Measurements from ENCODE around the gene PRDX4.

Gene PRDX4

DNA sequence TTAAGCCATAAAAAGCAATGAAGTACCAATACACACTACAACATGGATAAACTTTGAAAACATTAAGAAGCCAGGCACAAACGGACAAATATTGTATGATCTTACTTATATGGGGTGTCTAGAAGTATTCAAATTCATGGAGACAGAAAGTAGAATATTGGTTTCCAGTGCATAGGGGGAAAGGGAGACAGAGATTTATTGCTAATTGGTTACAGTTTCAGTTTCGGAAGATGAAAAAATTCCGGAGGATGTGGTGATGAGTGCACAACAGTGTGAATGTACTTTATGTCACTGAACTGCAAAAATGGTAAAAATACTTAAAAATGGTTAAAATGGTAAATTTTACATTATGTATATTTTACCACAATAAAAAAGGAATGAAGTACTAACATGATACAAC is 5.1 kb upstream of the PRDX4 start:
- TF ChIP-seq EZH2phosphoT487 (IDR thresholded peaks at IDR 0.05; ENCODE audit: low read length) (no peak), EZH2 (optimal IDR thresholded peaks at IDR 0.05; ENCODE audit: low read depth, low read length) (no peak)
- TF ChIP-seq, protein P1, sequence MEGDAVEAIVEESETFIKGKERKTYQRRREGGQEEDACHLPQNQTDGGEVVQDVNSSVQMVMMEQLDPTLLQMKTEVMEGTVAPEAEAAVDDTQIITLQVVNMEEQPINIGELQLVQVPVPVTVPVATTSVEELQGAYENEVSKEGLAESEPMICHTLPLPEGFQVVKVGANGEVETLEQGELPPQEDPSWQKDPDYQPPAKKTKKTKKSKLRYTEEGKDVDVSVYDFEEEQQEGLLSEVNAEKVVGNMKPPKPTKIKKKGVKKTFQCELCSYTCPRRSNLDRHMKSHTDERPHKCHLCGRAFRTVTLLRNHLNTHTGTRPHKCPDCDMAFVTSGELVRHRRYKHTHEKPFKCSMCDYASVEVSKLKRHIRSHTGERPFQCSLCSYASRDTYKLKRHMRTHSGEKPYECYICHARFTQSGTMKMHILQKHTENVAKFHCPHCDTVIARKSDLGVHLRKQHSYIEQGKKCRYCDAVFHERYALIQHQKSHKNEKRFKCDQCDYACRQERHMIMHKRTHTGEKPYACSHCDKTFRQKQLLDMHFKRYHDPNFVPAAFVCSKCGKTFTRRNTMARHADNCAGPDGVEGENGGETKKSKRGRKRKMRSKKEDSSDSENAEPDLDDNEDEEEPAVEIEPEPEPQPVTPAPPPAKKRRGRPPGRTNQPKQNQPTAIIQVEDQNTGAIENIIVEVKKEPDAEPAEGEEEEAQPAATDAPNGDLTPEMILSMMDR (IDR thresholded peaks at IDR 0.05; ENCODE audit: low read length) = no peak
- no peak overlapping the region for H3K27ac ChIP-seq (ENCODE audit: low read length)
- H3K36me3 ChIP-seq (replicated peaks; ENCODE audit: insufficient read depth, low read length) = no peaks in the 10 kb centered on the region
- no peaks in the 10 kb centered on the region for H3K27me3 ChIP-seq (replicated peaks; ENCODE audit: insufficient read depth, low read length)
- H2AFZ ChIP-seq (ENCODE audit: low read length) = no peak overlapping the region
- H3K4me3 ChIP-seq (ENCODE audit: low read length) = no peak overlapping the region
- no peaks in the 10 kb centered on the region for H3K9me3 ChIP-seq (replicated peaks; ENCODE audit: insufficient read depth, low read length)
- H4K20me1 ChIP-seq (ENCODE audit: insufficient read depth, low read length) = no peaks in the 10 kb centered on the region
- peak; percentile 38 for DNase-seq
- H3K79me2 ChIP-seq (ENCODE audit: low read length) = no peaks in the 10 kb centered on the region
- no peak overlapping the region for H3K9ac ChIP-seq (ENCODE audit: low read length)
- H3K9me2 ChIP-seq (replicated peaks; ENCODE audit: insufficient read depth, low read length) = no peaks in the 10 kb centered on the region
- H3K4me1 ChIP-seq (ENCODE audit: low read length) = peaks cover 9% of the 10 kb centered on the region
- no peaks in the 10 kb centered on the region for H3F3A ChIP-seq (ENCODE audit: insufficient read depth, low read length)
- no peak overlapping the region for H3K4me2 ChIP-seq (ENCODE audit: low read depth, low read length)

DNA sequence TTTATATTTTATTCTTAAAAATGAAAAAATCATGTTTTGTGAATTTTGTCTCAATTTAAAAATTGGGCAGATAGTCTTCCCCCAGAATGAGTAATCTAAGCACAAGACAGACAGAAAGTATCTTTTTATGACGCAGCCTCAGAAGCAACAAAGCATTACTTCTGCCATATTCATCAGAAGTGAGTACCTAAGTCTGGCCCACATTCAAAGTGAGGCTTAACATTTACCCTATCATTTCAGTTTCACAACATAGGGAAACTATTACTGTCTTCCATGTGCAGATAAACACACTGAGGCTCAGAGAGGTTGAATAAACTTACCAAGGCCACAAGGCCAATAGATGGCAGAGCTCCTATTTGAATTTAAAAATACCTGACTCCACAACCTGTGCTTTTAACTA is 4.4 kb upstream of the PRDX4 start:
- Histone ChIP-seq H3F3A (ENCODE audit: insufficient read depth, low read length) (no peaks in the 10 kb centered on the region), H3K4me3 (ENCODE audit: low read length) (no peak overlapping the region), H3K79me2 (ENCODE audit: low read length) (no peaks in the 10 kb centered on the region), H3K27ac (ENCODE audit: low read length) (no peak overlapping the region), H3K36me3 (replicated peaks; ENCODE audit: insufficient read depth, low read length) (no peaks in the 10 kb centered on the region), H3K4me2 (ENCODE audit: low read depth, low read length) (no peak overlapping the region), H3K9ac (ENCODE audit: low read length) (no peak overlapping the region), H3K4me1 (ENCODE audit: low read length) (peaks cover 9% of the 10 kb centered on the region), H3K9me3 (replicated peaks; ENCODE audit: insufficient read depth, low read length) (no peaks in the 10 kb centered on the region), H3K27me3 (replicated peaks; ENCODE audit: insufficient read depth, low read length) (no peaks in the 10 kb centered on the region), H2AFZ (ENCODE audit: low read length) (no peak overlapping the region), H3K9me2 (replicated peaks; ENCODE audit: insufficient read depth, low read length) (no peaks in the 10 kb centered on the region), H4K20me1 (ENCODE audit: insufficient read depth, low read length) (no peaks in the 10 kb centered on the region)
- DNase-seq = no peak
- TF ChIP-seq EZH2phosphoT487 (IDR thresholded peaks at IDR 0.05; ENCODE audit: low read length) (no peak), EZH2 (optimal IDR thresholded peaks at IDR 0.05; ENCODE audit: low read depth, low read length) (no peak)
- TF ChIP-seq, protein P1 (IDR thresholded peaks at IDR 0.05; ENCODE audit: low read length) = no peak

GRCh38 chrX:23664496-23664895 is 2.8 kb upstream of the PRDX4 start:
- Histone ChIP-seq H2AFZ (ENCODE audit: low read length) (no peak overlapping the region), H3F3A (ENCODE audit: insufficient read depth, low read length) (no peaks in the 10 kb centered on the region), H3K79me2 (ENCODE audit: low read length) (peaks cover 5% of the 10 kb centered on the region), H3K9me2 (replicated peaks; ENCODE audit: insufficient read depth, low read length) (no peaks in the 10 kb centered on the region), H3K27ac (ENCODE audit: low read length) (no peak overlapping the region), H3K27me3 (replicated peaks; ENCODE audit: insufficient read depth, low read length) (no peaks in the 10 kb centered on the region), H3K36me3 (replicated peaks; ENCODE audit: insufficient read depth, low read length) (no peaks in the 10 kb centered on the region), H3K4me2 (ENCODE audit: low read depth, low read length) (no peak overlapping the region), H3K4me1 (ENCODE audit: low read length) (peaks cover 9% of the 10 kb centered on the region), H3K9me3 (replicated peaks; ENCODE audit: insufficient read depth, low read length) (no peaks in the 10 kb centered on the region), H3K9ac (ENCODE audit: low read length) (no peak overlapping the region), H3K4me3 (ENCODE audit: low read length) (no peak overlapping the region), H4K20me1 (ENCODE audit: insufficient read depth, low read length) (no peaks in the 10 kb centered on the region)
- TF ChIP-seq, protein P1 (IDR thresholded peaks at IDR 0.05; ENCODE audit: low read length) = no peak
- TF ChIP-seq EZH2 (optimal IDR thresholded peaks at IDR 0.05; ENCODE audit: low read depth, low read length) (no peak), EZH2phosphoT487 (IDR thresholded peaks at IDR 0.05; ENCODE audit: low read length) (no peak)
- no peak for DNase-seq
